ENCODE results near the gene CEP85.
"Not testable (repeated sequence)": the region's sequence is repeated elsewhere in the genome, so short reads cannot be mapped to it uniquely, and the experiment has no call there.

Gene CEP85

DNA sequence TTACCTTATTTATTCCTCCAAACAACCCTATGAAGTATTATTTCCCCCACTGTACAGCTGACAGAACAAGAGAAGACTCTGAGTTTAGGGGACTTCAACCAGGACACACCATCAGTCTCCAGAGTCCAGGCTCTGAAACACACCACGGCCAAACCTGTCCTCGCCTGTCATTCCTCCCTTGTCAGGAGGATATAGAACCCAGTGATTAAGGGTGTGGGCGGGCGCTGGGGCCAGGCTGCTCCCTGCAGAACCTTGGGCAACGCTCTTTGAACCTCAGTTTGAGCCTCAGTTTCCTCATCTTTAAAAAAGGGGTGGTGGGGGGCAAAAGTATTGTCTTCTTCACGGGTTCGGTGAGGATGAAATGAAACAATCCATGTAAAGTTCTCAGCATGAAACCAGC, 9.4 kb upstream of the CEP85 start:
- no peak for DNase-seq

DNA sequence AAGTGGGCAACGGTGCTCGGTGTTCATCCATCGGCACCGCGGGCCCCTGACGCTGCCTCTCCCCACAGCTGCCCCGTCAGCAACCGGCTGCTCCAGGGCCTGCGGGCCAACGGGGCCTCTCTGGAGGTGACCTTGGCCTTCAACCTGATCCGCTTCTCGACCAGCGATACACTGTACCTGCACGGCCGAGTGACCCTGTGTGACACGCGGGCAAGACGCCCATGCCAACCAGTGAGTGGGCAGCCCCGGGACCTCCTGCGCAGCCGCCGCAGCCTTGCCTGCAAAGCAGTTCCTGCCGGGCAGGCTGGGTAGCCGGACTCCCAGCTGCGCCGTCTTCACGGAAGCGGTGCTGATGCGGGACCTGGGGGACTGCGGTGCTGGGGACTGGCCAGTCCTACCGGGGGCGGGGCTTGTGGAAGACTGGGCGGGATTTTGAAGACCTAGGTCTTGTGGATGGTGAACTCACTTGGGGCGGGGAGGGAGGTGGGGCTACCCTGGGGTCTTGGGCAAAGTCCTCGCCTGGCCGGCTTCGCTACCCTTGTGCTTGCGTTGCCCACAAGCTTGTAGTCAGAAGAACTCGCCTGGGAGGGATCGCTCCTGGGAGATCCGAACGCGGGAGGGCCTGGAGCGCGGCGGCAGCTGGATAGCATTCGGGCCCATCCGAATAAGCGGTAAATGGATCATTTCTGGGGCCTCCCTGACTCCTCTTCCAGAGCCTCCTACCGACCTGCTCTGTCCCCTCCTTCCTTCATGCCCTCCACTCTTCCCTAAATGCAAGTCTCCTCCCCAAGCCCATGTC, 8.8 kb upstream of the CEP85 start:
- DNase-seq = no peak

DNA sequence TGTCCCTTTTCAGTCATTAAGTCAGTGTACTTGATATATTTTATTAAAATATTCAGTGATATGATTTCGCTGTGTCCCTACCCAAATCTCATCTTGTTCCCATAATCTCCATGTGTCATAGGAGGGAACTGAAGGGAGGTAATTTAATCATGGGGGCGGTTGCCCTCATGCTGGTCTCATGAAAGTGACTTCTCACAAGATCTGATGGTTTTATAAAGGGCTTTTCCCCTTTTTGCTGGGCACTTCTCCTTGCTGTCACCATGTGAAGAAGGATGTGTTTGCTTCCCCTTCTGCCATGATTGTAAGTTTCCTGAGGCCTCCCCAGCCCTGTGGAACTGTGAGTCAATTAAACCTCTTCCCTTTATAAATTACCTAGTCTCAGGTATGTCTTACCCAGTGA, 3.3 kb upstream of the CEP85 start:
- not testable (repeated sequence) for DNase-seq

DNA sequence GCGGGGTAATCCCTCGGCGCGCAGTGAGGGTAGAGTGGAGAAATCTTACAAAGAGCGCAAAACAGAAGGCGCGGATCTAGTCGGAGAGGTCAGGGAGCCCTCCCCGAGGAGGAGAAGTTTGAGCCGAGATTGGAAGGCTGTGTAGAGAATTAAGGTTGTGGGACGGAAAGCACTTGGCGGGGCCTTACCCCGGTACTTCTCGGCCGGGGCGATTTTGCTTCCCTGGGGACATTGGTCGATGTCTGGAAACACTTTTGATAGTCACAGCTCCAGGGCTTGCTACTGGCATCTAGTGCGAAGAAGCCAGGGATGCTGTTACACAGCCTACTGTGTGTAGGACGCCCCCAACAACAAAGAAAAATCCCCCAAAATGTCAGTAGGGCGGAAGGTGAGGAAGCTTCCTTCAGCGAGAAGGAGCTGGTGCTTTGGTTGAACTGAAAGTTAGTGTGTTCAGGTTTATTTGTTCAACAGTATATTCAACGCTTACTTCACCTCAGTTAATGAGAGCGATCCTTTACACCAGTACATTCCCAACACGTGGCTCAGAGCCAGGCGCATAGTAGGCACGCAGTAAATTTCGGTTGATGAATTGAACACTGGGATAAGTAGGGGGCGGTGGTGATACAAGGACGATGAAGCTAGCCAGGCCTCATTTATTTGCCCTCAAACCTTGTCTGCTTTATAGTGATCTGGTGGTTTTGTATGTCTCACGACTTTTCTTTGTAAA, 807 bp downstream of the CEP85 start:
- DNase-seq = no peak

DNA sequence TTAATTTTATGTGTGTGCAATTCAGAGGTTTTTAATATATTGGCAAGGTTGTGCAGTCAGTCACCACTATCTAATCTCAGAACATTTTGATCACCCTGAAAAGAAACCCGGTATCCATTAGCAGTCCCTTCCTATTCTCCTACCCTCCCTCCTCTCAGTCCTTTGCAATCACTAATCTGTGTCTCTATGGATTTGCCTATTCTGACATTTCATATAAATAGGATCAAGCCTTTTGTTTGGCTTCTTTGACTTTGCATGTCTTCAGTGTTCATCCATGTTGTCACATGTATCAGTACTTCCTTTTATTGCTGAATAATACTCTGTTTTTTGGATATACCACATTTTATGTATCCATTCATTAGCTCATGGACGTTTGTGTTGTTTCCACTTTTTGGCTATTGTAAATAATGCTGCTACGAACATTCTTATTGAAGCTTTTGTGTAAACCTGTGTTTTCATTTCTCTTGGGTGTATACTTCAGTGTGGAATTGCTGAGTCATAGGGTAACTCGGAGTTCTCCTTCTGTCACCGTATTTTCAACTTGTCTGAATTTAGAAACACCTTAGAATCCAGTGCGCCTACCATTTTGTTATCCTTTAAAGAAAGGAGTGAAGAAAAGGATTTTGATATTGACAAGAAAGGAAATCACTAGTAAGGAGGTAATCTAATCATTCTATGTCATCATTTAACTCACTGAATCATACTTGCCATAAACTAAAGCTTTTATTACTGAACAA, 3.4 kb downstream of the CEP85 start:
- DNase-seq = no peak

DNA sequence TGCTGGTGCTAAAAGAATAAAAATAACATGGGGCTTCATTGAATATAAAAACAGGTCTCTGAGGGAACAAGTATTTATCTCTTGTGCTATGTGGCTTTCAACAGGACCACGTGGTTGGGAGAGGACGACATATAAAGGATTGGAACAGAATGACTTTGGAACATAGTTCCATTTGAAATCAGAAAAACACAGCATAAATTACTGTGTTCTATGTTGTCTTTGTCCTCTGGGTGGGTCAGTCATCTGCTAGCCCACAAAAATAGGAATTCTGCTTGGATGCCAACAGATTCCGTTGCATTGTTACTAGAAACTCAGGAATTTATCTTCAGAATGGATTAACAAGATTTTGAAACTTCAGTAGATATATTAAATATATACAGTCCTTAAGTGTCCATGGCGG, 5.9 kb downstream of the CEP85 start:
- DNase-seq = no peak

DNA sequence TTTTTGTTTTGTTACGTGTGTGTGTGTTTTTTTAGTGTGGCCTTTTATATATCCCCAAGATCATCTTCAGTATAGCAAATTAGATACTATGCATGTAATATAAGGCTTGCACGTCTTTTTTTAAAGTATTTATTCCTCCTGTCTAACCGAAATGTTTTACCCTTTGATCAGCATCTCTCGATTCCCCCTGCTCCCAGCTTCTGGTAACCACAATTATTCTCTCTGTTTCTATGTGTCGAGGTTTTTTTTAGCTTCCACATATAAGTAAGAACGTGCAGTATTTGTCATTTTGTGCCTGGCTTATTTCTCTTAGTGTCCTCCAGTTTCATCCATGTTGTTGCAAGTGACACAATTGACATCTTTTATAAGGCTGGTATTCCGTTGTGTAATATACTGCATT, 18.7 kb downstream of the CEP85 start:
- DNase-seq = no peak

DNA sequence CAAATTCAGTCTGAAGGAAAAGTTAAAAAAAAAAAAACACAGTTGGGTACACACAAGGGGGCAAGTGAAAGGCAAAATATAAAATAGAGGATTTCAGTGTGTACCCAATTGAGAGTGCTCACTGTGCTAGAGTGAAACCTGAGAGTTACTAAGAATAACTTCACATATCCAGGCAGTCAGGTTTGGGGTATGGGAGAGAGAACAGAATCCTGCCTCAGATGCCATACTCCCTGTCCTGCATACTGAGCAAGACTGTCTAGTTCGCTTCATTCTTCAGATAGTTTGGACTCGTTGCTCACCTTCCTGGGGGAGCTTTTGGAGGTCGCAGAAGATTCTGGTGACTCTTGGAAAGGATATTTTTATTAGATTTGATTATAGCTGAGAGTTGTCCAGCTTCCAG, 20.4 kb downstream of the CEP85 start:
- no peak for DNase-seq

DNA sequence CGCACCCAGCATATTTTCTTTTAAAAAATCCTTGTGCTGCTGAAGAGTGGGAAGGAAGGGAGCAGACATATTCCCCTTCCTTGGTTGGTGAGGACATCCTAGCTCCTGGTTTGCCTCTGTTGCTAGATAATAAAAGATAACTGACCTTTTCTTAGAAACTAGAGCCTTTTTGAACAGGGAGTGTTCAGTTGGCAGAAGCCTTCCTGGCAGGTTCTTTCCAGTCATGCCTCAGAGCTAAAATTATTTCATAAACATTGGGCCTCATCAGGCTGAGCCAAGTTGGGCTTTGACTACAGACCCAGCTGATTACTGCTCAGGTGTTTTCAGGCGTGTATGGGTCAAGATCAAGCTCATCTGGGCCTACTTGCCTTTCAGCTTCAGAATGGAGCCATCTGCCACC, 23.2 kb downstream of the CEP85 start:
- DNase-seq = no peak

DNA sequence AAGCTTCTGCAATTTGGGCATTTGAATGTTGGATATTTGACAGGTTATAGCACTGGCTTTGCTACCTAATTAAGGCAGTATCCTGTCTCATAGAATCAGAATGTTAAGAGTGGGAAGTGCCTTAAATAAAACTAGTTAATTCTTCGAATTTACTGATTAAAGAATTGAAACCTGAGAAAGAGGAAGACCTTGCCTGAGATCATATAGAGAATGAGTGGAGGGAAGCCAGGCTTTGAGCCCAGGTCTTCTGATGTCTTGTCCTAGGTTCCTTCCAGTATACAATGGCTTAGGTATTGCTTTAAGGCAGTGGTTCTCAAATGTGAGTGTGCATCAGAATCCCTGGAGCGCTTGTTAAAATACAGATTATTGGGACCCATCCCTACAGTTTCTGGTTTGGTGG, 25.0 kb downstream of the CEP85 start:
- no peak for DNase-seq

DNA sequence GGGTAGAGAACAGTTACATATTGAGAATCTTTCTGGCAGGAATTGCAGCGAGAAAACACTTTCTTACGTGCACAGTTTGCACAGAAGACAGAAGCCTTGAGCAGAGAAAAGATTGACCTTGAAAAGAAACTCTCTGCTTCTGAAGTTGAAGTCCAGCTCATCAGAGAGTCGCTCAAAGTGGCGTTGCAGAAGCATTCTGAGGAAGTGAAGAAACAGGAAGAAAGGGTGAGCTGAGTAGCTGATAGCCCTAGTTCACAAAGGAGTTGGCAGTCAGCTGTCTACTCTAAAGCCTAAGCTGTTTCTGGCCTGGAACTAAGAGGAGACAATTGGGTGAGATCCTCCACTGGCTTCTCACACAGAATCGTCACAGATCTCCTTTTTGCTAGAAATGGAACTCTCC, 25.6 kb downstream of the CEP85 start:
- DNase-seq = no peak

DNA sequence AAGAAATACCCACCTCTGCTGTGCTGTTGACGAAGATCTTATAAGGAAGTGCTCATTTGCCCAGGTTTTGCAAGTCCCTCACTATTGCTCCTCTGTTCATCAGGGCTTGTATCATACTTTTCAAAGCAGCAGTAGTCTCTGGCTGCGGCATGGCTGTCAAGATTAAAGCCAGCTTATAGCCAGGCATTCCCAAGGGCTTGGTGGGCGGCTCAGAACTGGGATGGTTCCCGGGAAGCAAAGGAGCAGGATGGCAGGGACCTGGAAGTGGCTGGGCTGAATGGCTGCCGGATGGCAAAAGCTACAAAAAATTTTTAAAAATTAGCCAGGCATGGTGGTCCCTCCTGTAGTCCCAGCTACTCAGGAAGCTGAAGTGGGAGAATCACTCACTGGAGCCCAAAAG, 29.2 kb downstream of the CEP85 start:
- DNase-seq = no peak

DNA sequence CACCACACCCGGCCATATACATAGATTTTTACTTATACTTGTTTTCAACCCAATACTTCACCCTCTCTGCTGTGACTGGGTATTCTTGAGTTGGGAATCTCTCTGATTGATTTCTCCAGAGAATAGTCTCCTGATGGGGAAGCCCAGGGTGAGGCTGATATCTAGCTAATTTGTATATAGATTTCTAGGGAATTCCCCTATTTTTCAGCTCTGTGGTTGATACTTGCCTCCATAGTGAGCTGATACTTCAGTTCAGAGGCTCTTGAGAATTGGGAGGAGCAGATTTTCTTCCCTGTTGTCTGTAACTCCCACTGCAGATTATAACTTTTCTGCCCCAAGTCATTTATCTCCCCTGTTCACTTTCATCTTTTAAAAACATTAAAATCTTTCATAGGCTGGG, 31.4 kb downstream of the CEP85 start:
- DNase-seq = no peak

DNA sequence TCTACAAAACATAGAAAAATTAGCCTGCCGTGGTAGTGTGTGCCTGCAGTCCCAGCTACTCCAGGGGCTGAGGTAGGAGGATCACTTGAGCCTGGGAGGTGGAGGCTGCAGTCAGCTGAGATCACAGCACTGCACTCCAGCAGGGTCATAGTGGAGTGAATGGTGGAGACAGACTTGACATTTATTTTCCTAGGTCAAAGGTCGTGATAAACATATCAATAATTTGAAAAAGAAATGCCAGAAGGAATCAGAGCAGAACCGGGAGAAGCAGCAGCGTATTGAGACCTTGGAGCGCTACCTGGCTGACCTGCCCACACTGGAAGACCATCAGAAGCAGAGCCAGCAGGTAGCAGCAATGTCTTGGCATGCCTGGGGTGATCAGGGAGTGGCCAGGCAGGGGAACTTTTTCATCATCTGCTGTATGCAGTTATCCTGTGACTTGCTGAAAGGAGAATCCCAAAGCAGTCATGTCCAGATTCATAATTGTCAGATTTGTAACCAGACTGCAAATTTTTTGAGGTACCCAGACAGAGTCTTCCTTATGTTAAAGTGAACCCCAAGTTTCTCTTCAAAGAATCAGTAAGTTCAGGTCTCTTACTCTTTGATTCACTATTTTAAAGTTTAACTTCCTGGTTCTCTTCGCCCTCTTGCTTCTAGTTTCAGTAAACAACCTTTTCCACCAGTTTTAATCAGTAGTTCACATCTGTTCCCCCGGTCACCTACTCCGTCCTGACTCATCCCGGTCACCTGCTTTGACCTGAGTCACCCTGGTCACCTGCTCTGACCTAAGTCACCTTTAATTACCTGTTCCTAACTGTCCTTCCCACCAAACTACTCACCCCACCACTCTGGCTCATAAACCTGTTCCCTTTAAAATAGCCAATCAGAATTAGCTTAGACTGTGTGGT, 34.5 kb downstream of the CEP85 start:
- no peak for DNase-seq

DNA sequence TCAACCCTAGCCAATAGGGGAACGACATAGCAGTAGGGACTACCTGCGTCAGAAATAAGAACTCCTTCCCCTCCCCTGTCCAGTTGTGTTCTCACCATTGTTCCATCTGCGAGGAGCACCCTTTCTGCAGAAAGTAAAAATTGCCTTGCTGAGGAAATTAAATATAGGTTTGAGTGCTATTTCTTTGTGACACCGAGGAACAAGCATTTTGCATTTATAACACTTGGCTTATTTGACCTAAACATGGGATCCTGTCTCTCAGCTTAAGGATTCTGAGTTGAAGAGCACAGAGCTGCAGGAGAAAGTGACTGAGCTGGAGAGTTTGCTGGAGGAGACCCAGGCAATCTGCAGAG, 35.2 kb downstream of the CEP85 start:
- no peak for DNase-seq

DNA sequence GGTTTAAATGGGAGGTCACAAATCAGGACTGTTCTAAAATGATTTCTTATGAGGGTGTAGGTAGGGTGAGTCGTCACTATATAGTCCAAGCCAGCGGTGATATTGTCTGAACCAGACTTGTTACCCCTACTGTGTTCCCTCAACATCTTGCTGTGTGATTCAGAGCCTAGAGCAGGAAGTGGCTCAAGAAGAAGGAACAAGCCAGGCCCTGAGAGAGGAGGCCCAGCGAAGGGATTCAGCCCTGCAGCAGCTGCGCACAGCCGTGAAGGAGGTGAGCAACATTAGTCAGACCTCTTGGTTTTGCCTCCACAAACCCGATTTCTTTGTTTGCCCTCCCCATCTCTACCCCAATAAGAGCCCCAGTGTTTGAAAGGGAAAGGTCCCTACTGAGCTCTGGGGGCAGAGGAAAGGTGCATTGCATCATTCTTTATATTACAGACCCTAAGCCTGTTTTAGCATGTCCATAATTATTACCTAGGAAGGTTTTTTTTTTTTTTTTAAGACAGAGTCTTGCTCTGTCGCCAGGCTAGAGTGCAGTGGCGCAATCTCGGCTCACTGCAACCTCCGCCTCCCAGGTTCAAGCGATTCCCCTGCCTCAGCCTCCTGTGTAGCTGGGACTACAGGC, 40.9 kb downstream of the CEP85 start:
- no peak for DNase-seq

DNA sequence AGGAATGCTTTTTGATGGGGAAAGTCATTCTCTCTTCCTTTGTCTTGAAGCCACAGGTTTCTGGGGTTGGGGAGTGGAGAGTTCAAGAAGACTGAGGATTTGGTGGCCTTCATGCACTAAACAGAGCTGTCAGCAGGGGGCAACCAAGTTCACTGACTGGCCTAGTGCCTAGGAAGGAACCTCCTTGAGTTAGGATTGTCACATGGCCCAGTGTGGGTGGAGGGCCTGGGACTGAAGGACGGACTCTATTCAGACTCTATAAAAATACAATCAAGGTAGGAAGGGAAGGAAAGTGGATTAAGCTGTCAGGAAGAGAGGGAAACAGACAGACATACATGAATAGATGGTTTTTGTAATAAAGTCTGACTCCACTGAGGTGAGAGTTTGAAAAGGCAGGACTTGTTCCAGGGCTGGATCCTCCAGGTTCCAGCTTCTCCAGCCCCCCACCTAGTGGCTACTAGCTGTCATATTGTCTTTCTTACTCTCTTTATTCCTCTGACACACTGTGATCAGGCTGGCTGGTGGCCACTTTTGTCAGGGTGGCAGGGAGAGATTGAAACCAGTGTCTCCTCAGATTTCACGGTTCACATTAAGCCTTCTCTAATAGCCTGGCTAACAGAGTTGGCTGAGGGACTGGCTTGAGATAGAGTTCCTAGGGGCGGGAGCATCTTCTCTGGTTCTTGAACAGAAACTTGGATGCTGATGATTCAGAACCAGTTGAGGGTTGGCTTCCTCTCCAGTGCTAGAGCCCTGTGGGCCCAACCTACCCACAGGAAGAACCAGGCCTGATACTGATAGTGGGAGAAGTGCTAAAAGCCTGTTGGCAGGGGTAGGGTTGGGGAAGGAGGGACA, 41.8 kb downstream of the CEP85 start:
- peak; percentile 16 for DNase-seq

DNA sequence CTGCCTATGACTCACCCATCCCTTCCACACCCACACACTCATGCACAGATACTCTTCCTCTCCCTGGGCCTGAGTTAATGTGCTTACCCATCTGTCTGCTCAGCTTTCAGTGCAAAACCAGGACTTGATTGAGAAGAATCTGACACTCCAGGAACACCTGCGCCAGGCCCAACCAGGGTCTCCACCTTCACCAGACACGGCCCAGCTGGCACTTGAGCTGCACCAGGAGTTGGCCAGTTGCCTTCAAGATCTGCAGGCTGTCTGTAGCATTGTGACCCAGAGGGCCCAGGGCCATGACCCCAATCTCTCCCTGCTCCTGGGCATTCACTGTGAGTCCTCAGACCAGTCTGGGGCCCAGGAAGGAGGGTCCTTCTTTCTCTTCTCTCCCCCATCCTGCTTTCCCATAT, 42.4 kb downstream of the CEP85 start:
- DNase-seq = no peak

DNA sequence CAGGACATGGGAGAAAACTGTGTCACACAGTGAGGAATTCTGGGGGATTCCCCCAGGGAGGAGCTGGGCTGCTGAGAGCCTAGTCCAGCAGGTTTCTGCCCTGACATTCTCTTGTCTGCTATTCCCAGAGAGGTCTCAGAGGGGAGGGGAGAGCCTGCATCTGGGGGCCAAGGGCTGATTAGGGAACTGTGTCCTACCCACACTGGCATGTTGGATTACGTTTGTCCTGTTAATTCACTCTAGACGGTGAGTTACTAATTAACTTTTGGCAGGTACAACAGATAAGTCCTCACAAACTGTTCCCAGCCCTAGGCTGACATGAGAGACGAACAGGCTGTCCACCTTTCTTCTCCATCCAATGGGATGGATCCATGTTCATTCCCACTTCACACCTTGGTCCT, 43.3 kb downstream of the CEP85 start:
- no peak for DNase-seq

DNA sequence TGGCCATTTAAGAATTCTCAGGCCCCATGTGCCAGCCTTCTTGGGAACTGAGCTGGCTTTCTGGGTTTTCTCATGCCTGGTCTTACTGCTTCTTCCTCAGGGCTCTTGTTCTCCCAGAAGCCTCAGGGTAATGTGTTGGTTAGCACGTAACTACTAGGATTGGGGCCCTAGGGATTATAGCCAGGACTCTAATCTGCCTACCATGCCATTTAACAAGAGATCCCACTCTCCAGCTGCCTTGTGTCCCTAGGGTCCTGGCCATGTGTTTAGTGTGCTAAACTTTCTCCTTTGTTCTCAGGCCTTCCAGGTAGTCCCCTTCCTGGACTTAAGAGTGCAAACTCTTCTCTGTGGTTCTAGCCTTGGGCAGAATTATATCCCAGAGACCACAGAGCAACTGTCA, 43.7 kb downstream of the CEP85 start:
- DNase-seq = no peak

DNA sequence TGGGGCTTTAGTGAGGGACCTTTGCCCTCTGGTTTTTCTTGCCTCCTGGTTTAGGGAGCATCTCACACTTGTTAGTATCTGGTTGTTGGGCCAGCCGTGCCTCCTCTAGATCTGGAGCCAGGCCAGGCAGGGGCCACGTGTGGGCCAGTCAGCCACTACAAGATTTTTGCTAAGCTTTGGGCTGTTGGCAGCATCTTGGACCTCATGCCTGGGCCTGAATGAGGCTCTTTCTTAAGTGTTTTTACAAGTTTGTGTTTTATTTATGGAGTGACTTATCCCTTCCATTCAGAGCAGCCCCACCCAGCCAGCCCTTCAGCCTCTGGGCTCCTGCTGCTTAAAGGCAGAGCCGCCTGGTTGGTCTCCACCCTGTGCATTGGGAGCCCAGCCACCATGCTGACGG, 44.3 kb downstream of the CEP85 start:
- no peak for DNase-seq
